ENCODE data around the gene PMP22. TPM values are rescaled to one million over a fixed set of nuclear protein-coding genes. Genes with fewer than 3 reads are reported as not detected.

The PMP22 gene
- total RNA-seq, 4 donors from 2014 or later: 171 to 253 (median 237) TPM

- H3K9me3 ChIP-seq: no peaks in the 10 kb centered on the region
- 55% methylated on average over 4 of the region's 4 CpGs for WGBS
- H3K4me1 ChIP-seq: peaks cover 0 to 9% (median 3%) of the 10 kb centered on the region in 4 donors
- TF ChIP-seq POLR2A (IDR thresholded peaks at IDR 0.05; ENCODE audit: low read depth) (no peak), EP300 (IDR thresholded peaks at IDR 0.05) (no peak), POLR2AphosphoS5 (IDR thresholded peaks at IDR 0.05) (no peak), CTCF (IDR thresholded peaks at IDR 0.05) (no peak)
- intact Hi-C loops (cut with DNase I): no loop called here
- no peak overlapping the region for H3K27ac ChIP-seq (replicated peaks in 1 of 4)
- H3K27me3 ChIP-seq: no peaks in the 10 kb centered on the region
- no peak overlapping the region for H3K4me3 ChIP-seq
- DNase-seq (ENCODE audit: extremely low spot score): no peak
- H3K36me3 ChIP-seq: no peaks in the 10 kb centered on the region
Observed at GRCh38 chr17:15287538-15288267, 22.6 kb upstream of the PMP22 start.

GRCh38 chr17:15285466-15285865 lies 20.3 kb upstream of the PMP22 start:
- no peak for DNase-seq (ENCODE audit: extremely low spot score)
- H3K9me3 ChIP-seq: no peaks in the 10 kb centered on the region
- H3K27ac ChIP-seq (replicated peaks in 1 of 4): no peak overlapping the region
- no peaks in the 10 kb centered on the region for H3K36me3 ChIP-seq
- WGBS: 71% methylated on average over 6 of the region's 6 CpGs
- TF ChIP-seq CTCF (IDR thresholded peaks at IDR 0.05): no peak
- TF ChIP-seq EP300 (IDR thresholded peaks at IDR 0.05): no peak
- no peak for TF ChIP-seq POLR2A (IDR thresholded peaks at IDR 0.05; ENCODE audit: low read depth)
- TF ChIP-seq POLR2AphosphoS5 (IDR thresholded peaks at IDR 0.05): no peak
- H3K27me3 ChIP-seq: no peaks in the 10 kb centered on the region
- H3K4me1 ChIP-seq: peaks cover 0 to 9% (median 3%) of the 10 kb centered on the region in 4 donors
- intact Hi-C loops (cut with DNase I): no loop called here
- no peak overlapping the region for H3K4me3 ChIP-seq

- Histone ChIP-seq H3K27me3 (no peaks in the 10 kb centered on the region), H3K36me3 (no peaks in the 10 kb centered on the region), H3K4me3 (no peak overlapping the region), H3K9me3 (no peaks in the 10 kb centered on the region), H3K27ac (replicated peaks in 1 of 4) (no peak overlapping the region), H3K4me1 (peaks cover 0 to 9% (median 3%) of the 10 kb centered on the region in 4 donors)
- 53% methylated on average over 2 of the region's 2 CpGs for WGBS
- intact Hi-C loops (cut with DNase I): no loop called here
- TF ChIP-seq EP300 (IDR thresholded peaks at IDR 0.05): no peak
- no peak for TF ChIP-seq POLR2AphosphoS5 (IDR thresholded peaks at IDR 0.05)
- TF ChIP-seq POLR2A (IDR thresholded peaks at IDR 0.05; ENCODE audit: low read depth): no peak
- no peak for TF ChIP-seq CTCF (IDR thresholded peaks at IDR 0.05)
- no peak for DNase-seq (ENCODE audit: extremely low spot score)
Observed at GRCh38 chr17:15284537-15284936, 19.4 kb upstream of the PMP22 start.

- Histone ChIP-seq H3K4me3 (no peak overlapping the region), H3K4me1 (peaks cover 0 to 9% (median 3%) of the 10 kb centered on the region in 4 donors), H3K27me3 (no peaks in the 10 kb centered on the region), H3K9me3 (no peaks in the 10 kb centered on the region), H3K27ac (replicated peaks in 1 of 4) (no peak overlapping the region), H3K36me3 (no peaks in the 10 kb centered on the region)
- TF ChIP-seq POLR2AphosphoS5 (IDR thresholded peaks at IDR 0.05) (no peak), CTCF (IDR thresholded peaks at IDR 0.05) (no peak), POLR2A (IDR thresholded peaks at IDR 0.05; ENCODE audit: low read depth) (no peak), EP300 (IDR thresholded peaks at IDR 0.05) (no peak)
- WGBS: 90% methylated on average over 6 of the region's 6 CpGs
- intact Hi-C loops (cut with DNase I): no loop called here
- no peak for DNase-seq (ENCODE audit: extremely low spot score)
Observed at GRCh38 chr17:15284107-15284506, 19.0 kb upstream of the PMP22 start.

GRCh38 chr17:15281909-15282308 lies 16.8 kb upstream of the PMP22 start:
- intact Hi-C loops (cut with DNase I): no loop called here
- no peaks in the 10 kb centered on the region for H3K4me1 ChIP-seq
- no peaks in the 10 kb centered on the region for H3K27me3 ChIP-seq
- WGBS: 88% methylated on average over 3 of the region's 3 CpGs
- DNase-seq (ENCODE audit: extremely low spot score): no peak
- H3K36me3 ChIP-seq: no peaks in the 10 kb centered on the region
- no peaks in the 10 kb centered on the region for H3K9me3 ChIP-seq
- no peak overlapping the region for H3K27ac ChIP-seq (replicated peaks in 1 of 4)
- TF ChIP-seq EP300 (IDR thresholded peaks at IDR 0.05) (no peak), POLR2A (IDR thresholded peaks at IDR 0.05; ENCODE audit: low read depth) (no peak)
- no peak overlapping the region for H3K4me3 ChIP-seq
